Activated CD8-positive, alpha-beta memory T cell treated with anti-CD3 and anti-CD28 coated beads for 4 hours (primary cell): ENCODE data around the gene VCAN.

Experiments
- DNase-seq, 2 donors: peaks; one replicate each; pipeline ENCODE4 v3.0.0-alpha.2; 2020; ENCODE audit warnings: low read depth in 2 of 2

The VCAN gene

DNA sequence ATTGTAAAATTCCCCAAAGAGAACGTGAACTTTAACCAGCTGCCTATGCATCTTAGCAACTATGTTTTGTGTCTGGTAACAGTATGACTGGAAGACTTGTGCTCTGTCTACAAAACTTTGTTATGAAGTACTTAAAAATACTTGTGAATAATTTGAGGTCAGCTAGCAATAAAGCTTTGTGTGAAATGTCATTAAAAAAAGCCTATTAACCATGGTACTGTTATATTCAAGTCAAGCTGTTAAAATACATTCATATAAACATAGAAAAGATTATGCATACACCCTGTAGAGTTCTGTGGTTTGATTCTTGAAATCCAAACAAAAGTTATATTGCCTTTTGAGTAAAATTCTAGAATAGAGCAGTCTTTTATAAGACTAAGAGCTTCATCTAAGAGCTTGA lies 60.1 kb downstream of the VCAN start:
- DNase-seq, result no peak

DNA sequence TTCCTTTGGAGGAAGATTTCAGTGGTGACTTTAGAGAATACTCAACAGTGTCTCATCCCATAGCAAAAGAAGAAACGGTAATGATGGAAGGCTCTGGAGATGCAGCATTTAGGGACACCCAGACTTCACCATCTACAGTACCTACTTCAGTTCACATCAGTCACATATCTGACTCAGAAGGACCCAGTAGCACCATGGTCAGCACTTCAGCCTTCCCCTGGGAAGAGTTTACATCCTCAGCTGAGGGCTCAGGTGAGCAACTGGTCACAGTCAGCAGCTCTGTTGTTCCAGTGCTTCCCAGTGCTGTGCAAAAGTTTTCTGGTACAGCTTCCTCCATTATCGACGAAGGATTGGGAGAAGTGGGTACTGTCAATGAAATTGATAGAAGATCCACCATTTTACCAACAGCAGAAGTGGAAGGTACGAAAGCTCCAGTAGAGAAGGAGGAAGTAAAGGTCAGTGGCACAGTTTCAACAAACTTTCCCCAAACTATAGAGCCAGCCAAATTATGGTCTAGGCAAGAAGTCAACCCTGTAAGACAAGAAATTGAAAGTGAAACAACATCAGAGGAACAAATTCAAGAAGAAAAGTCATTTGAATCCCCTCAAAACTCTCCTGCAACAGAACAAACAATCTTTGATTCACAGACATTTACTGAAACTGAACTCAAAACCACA lies 67.4 kb downstream of the VCAN start:
- no peak for DNase-seq

DNA sequence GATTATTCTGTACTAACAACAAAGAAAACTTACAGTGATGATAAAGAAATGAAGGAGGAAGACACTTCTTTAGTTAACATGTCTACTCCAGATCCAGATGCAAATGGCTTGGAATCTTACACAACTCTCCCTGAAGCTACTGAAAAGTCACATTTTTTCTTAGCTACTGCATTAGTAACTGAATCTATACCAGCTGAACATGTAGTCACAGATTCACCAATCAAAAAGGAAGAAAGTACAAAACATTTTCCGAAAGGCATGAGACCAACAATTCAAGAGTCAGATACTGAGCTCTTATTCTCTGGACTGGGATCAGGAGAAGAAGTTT lies 67.9 kb downstream of the VCAN start:
- no peak for DNase-seq

DNA sequence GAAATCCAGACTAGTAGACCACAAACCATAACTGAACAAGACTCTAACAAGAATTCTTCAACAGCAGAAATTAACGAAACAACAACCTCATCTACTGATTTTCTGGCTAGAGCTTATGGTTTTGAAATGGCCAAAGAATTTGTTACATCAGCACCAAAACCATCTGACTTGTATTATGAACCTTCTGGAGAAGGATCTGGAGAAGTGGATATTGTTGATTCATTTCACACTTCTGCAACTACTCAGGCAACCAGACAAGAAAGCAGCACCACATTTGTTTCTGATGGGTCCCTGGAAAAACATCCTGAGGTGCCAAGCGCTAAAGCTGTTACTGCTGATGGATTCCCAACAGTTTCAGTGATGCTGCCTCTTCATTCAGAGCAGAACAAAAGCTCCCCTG lies 68.6 kb downstream of the VCAN start:
- DNase-seq, result no peak

DNA sequence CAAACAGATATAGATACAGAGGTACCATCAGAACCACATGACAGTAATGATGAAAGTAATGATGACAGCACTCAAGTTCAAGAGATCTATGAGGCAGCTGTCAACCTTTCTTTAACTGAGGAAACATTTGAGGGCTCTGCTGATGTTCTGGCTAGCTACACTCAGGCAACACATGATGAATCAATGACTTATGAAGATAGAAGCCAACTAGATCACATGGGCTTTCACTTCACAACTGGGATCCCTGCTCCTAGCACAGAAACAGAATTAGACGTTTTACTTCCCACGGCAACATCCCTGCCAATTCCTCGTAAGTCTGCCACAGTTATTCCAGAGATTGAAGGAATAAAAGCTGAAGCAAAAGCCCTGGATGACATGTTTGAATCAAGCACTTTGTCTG lies 69.2 kb downstream of the VCAN start:
- no peak for DNase-seq

DNA sequence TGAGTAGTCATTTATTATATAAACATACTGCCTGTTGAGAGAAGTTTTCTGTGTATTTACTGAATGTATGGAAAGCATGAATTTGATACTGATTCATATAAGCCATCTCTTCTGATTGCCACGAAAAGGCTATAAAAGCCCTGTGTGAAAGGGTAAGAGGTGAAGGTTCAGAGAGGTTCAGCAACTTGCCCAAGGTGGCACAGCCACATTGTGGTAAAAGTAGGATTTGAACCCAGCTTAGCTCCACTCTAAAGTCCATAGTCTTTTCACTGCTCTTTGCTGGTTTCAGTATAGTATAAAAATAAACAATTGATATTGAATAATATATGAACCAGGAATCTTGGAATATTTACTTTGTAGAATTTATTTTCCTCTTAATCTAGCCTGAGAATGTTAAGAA lies 71.3 kb downstream of the VCAN start:
- DNase-seq, result no peak

DNA sequence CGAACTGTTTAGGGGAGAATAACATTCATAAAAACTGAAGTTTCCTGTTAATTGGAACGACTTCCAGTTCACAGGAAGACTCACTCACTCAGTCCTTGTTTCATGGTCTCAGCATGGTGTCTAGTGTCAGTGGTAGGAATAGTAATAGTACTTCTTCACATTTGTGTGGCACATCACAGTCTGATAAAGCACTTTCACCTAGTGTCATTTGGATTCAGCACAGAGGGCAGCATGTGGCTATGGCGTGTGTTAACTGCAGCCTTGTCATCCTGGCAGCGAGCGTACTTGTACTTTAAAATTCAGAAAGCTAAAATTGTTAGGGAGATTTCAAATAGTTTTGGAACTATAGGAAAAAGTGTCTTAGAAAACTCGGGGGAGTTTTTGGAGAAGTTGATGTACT lies 72.4 kb downstream of the VCAN start:
- no peak for DNase-seq

DNA sequence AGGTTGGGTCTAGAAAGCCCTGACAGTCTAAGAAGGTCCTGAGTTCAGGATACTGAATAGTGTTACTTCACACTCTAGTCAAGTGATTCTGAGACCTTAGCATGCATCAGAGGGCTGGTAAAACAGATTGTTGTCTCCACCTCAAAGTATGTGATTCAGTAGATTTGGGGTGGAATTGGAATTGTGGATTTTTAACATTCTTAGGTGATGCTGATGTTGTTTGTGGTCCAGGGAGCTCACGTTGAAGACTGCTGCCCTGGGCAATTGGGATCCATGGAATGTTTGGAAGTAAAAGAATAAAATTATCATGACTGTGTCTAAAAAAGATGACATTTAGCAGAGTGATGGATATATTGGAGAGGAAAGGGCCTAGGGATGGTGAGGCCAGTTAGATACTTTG lies 75.6 kb downstream of the VCAN start:
- no peak for DNase-seq

DNA sequence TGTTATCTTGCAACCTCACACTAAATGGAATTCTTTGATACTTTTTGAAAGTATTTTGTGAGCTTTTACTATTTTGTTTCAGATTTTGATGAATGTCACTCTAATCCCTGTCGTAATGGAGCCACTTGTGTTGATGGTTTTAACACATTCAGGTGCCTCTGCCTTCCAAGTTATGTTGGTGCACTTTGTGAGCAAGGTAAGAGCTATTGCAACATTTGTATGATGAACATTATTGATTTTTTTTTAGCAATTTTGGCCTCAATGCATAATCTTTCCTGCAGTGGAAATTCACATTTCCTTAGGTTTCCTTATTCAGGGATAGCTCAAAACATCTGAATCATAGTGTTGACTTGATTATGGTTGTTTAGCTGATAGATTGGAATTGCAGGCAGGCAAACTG lies 76.3 kb downstream of the VCAN start:
- DNase-seq, result no peak

DNA sequence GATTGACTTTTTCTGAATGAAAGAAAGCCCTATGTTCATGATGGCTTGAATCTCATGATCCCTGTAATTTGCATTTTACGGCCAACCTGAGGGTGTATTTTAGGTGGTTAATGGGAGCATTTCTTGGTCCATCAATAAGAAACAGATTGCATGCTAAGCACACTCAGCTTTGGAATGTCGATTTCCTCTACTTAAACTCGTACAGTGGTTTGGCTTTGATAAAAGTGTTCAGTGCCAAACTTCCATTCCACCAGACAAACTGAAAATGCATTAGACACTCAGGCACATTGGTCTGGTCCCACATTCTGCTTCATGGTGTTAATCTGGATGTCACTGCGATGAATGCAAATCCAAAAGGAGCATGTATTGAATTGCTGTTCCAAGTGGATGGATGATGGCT lies 77.0 kb downstream of the VCAN start:
- DNase-seq, result no peak

DNA sequence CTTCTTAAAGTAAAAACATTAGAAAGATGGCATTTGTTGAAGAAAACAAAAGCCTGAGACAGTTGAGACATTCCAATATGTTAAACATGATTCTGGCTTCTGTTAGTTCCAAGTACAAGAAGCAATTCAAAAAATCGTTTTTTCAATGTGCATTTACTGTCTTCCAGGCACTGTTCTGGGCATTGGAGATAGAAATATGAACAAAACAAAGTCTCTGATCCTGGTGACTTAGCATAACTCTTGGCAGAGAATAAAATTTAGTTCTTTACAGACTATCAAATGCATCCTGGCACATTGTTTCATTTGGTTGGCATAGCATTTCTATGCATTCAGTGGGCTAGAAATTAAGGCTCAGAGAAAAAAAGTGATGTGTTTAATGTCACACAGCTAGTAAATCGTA lies 77.5 kb downstream of the VCAN start:
- no peak for DNase-seq

DNA sequence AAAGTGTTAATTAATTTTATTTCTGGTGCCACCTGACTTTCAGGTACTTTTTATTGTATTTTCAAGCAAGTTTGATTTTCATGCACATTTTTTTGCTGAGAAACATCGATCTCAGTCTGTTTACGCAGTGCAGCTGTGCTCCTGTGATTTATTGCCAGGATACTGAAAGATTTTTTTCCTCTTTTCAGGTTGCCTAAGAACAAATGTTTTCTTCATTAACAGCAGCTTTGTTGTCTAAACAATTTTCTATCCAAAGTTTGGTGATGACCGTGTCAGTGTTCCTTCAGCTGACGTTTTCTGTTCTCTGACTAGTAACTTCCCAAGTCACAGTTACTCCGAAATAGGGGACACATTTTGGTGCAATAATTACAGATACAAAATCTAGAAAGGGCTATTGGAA lies 78.1 kb downstream of the VCAN start:
- DNase-seq, result no peak

DNA sequence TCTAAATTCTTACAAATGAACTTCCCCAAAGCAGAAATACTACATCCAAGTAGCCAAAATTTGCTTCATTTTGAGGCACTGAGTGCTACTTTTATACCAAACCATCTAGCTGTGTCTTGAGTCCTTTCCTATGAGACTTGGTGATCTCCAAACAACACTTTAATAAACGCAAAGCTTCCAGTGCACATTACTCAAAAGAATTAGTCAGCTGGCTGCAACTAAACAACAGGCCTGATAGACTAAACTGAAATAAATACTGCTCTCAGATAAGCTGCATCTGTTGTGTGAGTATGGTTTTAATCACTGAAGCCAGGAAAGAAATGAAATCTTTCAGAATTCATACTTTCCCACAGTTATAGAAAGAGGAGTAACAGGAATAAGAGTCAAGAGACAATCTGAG lies 80.3 kb downstream of the VCAN start:
- DNase-seq, result no peak

DNA sequence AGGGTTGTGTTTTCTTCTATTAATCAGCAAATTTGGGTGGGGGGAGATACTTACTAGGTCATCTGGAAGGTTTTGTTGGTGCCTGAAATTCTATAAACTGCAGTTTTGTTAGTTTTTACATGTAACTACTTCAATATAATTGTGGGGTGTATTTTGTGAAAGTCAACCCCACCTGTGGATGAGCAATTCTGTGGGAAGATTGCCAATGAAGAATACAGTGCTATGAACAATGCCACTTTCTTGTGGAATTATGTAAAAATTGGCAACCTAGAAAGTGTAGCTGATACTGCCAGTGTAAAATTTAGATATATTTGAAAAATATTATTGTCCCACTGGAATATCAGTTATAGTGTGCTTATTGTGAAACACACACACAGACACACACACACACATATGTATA lies 80.7 kb downstream of the VCAN start:
- no peak for DNase-seq

DNA sequence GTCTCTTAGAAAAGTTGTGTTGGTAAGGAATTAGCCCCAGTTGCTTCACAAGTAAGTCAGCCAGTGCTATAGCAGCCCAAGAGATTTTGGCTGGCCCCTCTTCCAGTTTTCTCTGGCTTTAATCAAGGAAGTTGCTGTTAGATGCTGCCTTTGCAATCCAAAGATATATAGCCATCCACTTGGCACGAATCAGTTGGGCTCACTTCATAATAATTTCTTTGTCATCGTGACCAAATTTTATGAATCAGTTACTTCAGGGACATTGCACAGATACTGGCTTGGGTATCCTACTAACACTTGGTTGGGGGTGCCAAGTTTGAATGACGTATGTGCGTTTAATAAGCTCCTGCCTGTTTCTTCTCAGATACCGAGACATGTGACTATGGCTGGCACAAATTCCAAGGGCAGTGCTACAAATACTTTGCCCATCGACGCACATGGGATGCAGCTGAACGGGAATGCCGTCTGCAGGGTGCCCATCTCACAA lies 81.5 kb downstream of the VCAN start:
- DNase-seq, result no peak

DNA sequence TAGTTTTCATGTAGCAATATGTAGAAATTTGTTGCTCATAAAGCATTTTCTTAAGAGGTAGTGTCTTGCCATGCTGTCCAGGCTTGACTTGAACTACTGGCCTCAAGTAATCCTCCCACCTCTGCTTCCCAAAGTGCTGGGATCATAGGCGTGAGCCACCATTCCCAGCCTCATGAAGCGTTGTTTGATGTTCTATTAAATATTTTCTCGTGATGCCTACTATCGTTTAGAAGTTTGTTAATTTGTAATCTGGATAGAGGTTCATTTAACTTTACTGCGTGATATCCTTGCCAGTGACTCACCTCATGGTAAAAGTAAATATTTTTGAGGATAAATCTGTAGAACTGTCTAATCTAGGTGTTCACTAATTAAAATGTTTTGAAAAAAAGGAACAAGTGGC lies 82.6 kb downstream of the VCAN start:
- DNase-seq, result no peak

DNA sequence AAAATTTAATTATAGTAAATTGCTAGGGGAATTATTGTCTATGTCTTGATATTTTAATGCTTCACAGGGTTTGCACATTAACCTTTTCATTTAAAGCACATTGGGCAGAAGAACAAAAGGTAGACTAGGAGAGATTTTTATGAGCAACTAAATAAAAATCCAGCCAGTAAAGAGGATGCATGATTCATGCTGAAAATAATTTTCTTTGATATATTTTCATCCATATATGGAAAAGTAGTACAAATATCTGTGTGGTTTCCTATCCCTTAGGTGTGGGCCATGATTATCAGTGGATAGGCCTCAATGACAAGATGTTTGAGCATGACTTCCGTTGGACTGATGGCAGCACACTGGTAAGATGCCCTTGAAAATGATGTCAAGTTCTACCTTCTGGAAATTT lies 83.1 kb downstream of the VCAN start:
- no peak for DNase-seq

DNA sequence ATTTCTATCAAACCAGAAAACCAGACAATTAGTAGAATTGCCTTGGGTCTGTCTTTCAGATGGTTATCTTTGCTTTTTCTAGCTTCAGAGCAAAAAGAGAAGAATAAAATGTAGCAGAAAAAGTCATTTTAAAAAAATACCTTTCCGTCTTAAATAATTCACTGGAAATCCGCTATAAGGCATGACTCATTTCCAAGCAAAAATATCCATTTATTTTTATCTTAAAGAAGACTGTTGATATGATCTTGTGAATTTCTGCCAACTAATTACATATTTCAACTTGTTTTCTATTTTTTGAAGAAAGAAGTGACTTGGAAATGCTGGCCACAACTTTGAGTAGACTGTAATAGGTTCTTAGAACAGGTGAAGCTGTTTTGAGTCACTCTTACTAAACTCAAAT lies 83.7 kb downstream of the VCAN start:
- no peak for DNase-seq

DNA sequence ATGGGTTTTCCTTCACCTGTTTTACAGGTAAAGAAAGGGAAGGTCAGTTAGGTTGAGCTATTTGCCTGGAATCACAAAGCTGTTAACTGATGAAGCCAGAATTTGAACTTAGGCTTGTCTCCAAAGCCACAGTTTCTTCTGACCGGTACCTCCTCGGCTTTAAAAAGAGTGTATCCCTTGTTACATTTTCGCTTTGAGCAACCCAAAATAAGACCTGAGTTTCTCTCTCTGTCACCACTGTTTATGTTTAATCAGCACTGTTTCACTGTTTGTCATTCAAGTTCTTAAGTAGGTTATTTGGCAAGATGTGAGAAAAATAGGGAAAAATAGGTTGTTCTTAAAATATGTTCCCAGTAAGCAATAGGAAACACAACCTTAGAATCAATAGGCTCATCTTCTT lies 84.6 kb downstream of the VCAN start:
- DNase-seq, result no peak

DNA sequence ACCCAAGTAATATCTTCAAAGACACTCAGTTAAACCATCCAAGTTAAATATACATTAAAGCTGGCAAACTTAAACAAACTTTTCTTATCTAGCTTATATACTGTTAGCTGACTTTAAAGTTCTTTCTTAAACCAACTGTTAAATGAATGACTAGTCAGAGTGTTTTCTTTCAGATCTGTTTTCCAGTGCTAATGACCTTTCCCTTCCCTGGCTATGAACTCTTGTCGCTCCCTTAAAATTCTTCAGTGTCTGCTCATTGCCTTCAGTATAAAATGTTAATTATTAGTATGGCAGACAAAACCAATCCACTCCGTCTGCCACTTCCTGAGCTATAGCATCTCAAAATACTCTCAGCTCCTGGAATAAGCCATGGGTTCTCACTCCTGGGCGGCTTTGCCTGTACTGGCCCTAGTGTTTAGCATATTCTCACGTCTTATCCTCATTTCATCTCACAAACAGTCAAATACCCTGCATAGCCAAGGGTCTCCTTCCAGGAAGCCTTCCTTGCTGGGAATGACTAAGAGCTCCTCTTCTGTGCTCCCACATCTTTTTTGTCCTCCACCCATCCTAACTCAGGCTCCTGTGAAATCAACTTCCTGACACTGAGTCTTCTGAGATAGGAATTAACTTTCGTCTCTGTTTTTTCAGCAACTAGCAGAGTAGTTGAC lies 87.7 kb downstream of the VCAN start:
- DNase-seq, result no peak

DNA sequence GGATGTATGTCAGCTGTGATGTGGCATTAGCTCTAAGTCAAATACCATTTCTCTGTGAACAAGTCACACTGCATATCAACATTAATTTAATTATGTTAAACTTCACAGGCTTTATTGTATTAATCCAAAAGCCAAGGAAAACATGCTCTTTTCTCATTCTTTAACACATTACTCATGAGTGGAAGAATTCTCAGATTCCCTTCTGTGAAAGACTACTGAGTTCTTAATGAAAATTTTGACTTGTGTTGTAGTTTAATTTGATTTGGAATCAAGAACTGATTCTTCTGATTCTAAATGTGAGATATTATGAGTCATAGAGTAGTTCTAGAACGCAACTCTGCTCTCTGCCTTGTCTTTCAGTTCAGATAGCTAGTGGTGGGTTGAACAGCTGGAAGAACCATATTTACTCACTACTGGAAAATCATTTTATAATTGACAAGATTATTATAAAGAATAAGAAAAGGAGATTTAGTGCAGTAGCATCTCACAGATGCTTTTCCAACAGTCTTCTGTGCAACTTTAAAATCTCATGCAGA lies 90.6 kb downstream of the VCAN start:
- DNase-seq, result no peak

DNA sequence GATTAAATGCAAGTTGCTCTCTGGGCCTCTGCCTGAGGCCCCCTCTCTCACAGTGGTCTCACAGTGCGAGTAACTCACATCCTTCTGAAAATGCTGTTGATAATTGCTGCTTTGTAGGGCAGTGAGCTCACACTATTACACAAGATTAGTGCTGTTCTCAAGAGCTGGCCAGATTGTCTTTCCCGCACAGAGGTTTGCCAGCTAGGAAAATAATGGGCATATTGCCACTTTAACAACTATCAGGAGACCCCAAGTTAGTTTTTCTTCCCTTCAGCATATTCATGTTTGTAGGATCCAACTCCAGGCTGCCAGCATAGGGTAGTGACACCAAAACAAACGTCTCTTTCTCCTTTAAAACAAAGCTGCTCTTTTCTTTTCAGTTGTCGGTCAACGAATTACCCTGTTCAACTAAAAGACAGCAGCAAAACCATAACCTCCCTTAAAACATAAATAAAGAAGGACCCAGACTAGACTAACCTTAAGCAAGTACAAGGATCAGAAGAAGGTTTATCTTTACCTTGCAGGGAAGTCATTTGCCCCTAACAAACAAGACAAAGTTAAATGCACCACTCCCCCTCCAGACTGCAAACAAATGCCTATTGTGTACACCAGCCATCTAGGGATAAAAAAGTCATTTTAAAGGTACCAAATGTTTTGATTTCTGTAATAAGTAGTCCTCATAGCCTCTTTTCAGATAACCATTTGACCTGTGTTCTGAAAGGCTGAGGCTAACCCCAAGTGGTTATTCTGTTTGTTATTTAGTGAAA lies 91.4 kb downstream of the VCAN start:
- no peak for DNase-seq

DNA sequence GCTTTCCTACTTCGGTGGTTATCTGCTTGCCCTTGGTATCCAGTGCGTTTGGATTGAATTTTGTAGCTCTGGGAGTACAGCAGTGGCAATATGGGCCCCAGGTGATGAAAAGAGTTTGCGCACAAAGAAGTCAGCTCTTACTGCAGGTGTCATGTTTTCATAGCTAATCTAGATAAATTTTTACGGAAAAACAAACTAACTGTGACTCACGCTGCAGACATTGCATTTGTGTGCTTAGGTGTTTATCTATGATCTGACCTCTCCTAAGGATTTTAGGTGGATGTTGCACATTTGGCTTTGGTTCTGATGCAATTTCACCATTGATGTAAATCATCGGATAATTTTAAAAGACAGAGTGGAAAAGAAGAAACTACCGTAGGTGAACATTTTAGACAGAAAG lies 92.1 kb downstream of the VCAN start:
- DNase-seq, result no peak
